Ovary (tissue), 9 donors: ENCODE data around the gene FAM131A. TPM values are rescaled to one million over a fixed set of nuclear protein-coding genes. Genes with fewer than 3 reads are reported as not detected.
A peak's percentile ranks its signal among the peaks of the same experiment; 100 is the strongest.

Experiments
- DNase-seq, 5 donors: peaks; one replicate each; pipeline ENCODE4 v3.0.0-alpha.2; 2019 to 2020
- H3K27ac ChIP-seq, 2 donors: fragments of 200-600 bp; one replicate each; pipeline versions ENCODE4 v1.5.1 to v1.8.0; 2019 to 2022
- H3K27me3 ChIP-seq: fragments of 200-600 bp; one replicate; pipeline ENCODE4 v1.8.0; 2022
- H3K36me3 ChIP-seq: fragments of 200-600 bp; sonication (generic); one replicate; pipeline ENCODE4 v1.5.1; 2019
- H3K4me1 ChIP-seq: one replicate; pipeline ENCODE4 v1.8.1; 2013; ENCODE audit warnings: mild to moderate bottlenecking, moderate library complexity; ENCODE audit not compliant: insufficient read depth
- H3K4me3 ChIP-seq: fragments of 200-600 bp; sonication (generic); one replicate; pipeline ENCODE4 v1.5.1; 2017
- H3K9me3 ChIP-seq, 2 donors: fragments of 200-600 bp in 1 of 2; sonication (generic) in 1 of 2; one replicate each; pipeline versions ENCODE4 v1.5.1 to v1.8.1; 2013 to 2019; ENCODE audit warnings: mild to moderate bottlenecking in 1 of 2, moderate library complexity in 1 of 2
- CTCF ChIP-seq, 3 donors: fragments of 450-650 bp in 2 of 3; fragments of 200-600 bp in 1 of 3; IDR thresholded peaks; one replicate each; pipeline versions ENCODE4 v1.5.1 to v1.8.0; 2016 to 2022; ENCODE audit warnings: antibody characterized with exemption in 3 of 3, mild to moderate bottlenecking in 1 of 3
- EP300 ChIP-seq: sonication (generic); formaldehyde crosslinking; IDR thresholded peaks from one replicate; pipeline ENCODE4 v1.6.1; 2017; ENCODE audit warnings: antibody characterized with exemption
- POLR2A ChIP-seq: fragments of 450-650 bp; IDR thresholded peaks from one replicate; pipeline ENCODE4 v1.6.1; 2017; ENCODE audit warnings: antibody characterized with exemption, mild to moderate bottlenecking, moderate library complexity
- WGBS, 3 donors: extraction: QIAGEN DNeasy Blood & Tissue Kit in 1 of 3; methylation state at CpG; one replicate each; pipeline versions ENCODE4 v1.1.5 to v1.1.7; 2013 to 2017; 5-methylcytosine and 5-hydroxymethylcytosine counted together
- intact Hi-C, 4 donors: fragments of 100-400 bp; cut with DNase I; formaldehyde crosslinking; loops; one replicate each; pipeline versions ENCODE4 v1.11.0 to v1.15.1; 2022 to 2023
- polyA plus RNA-seq, 2 donors: library from polyadenylated mRNA; stranded (reverse); fragments of 200-250 nt in 1 of 2; fragments of 350-450 nt in 1 of 2; fragmentation: Illumina TruSeq in 1 of 2; extraction: RNeasy Lipid Tissue Mini Kit (QIAGEN cat#74804) in 1 of 2; gene quantifications; one replicate each; pipeline ENCODE4 v1.2.3, GENCODE V29; 2013 to 2014
- total RNA-seq, 7 donors: library from RNA; depleted of rRNA in 2 of 7; stranded (reverse); fragments of >200 nt in 2 of 7; fragmentation: NEBNext Ultra II Directional in 3 of 7; extraction: Animal tissue kit (Norgen Biotek cat#: 25700) in 3 of 7; gene quantifications; one replicate each; pipeline versions ENCODE4 v1.1.0 to v1.2.4, GENCODE V29; 2016 to 2023
- donor health status: DM: no; HTN: no; CAD: no; lungs with moderate emphysema.
- donor health status: DM: no; HTN: no; CAD: no.
- donor health status: Bipolar disorder and iron deficiency.
- donor health status: DM: yes; HTN: yes; CAD: no.
- donor health status: DM: no; HTN: no; CAD: no.
- donor health status: DM: yes; HTN: yes; CAD: no.

Gene FAM131A
- total and polyA plus RNA-seq, 9 donors: 8.7 to 37.8 (median 27.1) TPM

GRCh38 chr3:184344579-184345316 is 7.3 kb downstream of the FAM131A start:
- no peak overlapping the region for H3K27ac ChIP-seq
- intact Hi-C loops: no loop called here

GRCh38 chr3:184345317-184346144 is 8.1 kb downstream of the FAM131A start:
- H3K4me1 ChIP-seq: peaks cover 6% of the 10 kb centered on the region
- TF ChIP-seq EP300 (no peak), POLR2A (no peak), CTCF (IDR thresholded peaks at IDR 0.05) (no peak)
- intact Hi-C loops: no loop called here
- H3K27ac ChIP-seq: no peak overlapping the region
- 47 to 56% (median 50%) methylated on average over 14 of the region's 14 CpGs for WGBS, 3 donors
- H3K36me3 ChIP-seq: no peaks in the 10 kb centered on the region
- H3K9me3 ChIP-seq: no peaks in the 10 kb centered on the region
- H3K4me3 ChIP-seq: no peak overlapping the region
- DNase-seq: peak in 1 of 5 donors; percentile 46
- no peaks in the 10 kb centered on the region for H3K27me3 ChIP-seq

More at GRCh38 chr3:184344579-184345316, 7.3 kb downstream of the FAM131A start:
- no peak for TF ChIP-seq POLR2A
- no peak for TF ChIP-seq EP300
- TF ChIP-seq CTCF (IDR thresholded peaks at IDR 0.05): no peak
- no peaks in the 10 kb centered on the region for H3K27me3 ChIP-seq
- no peak overlapping the region for H3K4me3 ChIP-seq
- H3K36me3 ChIP-seq: no peaks in the 10 kb centered on the region
- WGBS, 3 donors: 72 to 76% (median 76%) methylated on average over 20 to 24 of the region's 24 CpGs
- H3K4me1 ChIP-seq: peaks cover 6% of the 10 kb centered on the region
- H3K9me3 ChIP-seq: no peaks in the 10 kb centered on the region
- DNase-seq: no peak

GRCh38 chr3:184346480-184347190 is 9.2 kb downstream of the FAM131A start:
- WGBS, 3 donors: 90 to 91% (median 91%) methylated on average over 20 of the region's 20 CpGs
- peaks cover 8% of the 10 kb centered on the region for H3K4me1 ChIP-seq
- no peaks in the 10 kb centered on the region for H3K27me3 ChIP-seq
- no peaks in the 10 kb centered on the region for H3K9me3 ChIP-seq
- no peak overlapping the region for H3K27ac ChIP-seq
- H3K36me3 ChIP-seq: no peaks in the 10 kb centered on the region
- DNase-seq: no peak
- TF ChIP-seq CTCF (IDR thresholded peaks at IDR 0.05): no peak
- no peak for TF ChIP-seq POLR2A
- no peak for TF ChIP-seq EP300
- intact Hi-C loops: no loop called here
- no peak overlapping the region for H3K4me3 ChIP-seq

- 53 to 59% (median 56%) methylated on average over 12 of the region's 12 CpGs for WGBS, 3 donors
- Histone ChIP-seq H3K27me3 (no peaks in the 10 kb centered on the region), H3K27ac (peak overlapping the region in 1 of 2 donors; percentile 43), H3K36me3 (no peaks in the 10 kb centered on the region), H3K4me1 (peaks cover 12% of the 10 kb centered on the region), H3K4me3 (no peak overlapping the region), H3K9me3 (no peaks in the 10 kb centered on the region)
- DNase-seq: no peak
- TF ChIP-seq EP300: no peak
- TF ChIP-seq POLR2A: no peak
- no peak for TF ChIP-seq CTCF (IDR thresholded peaks at IDR 0.05)
- intact Hi-C loops: loop anchor here in 1 of 4 donors (2.0 kb wide), 1 partner anchor 33 kb away; the partner anchor contains the start of gene CHRD
These were observed 10.1 kb downstream of the FAM131A start for GRCh38 chr3:184347321-184348056.
